ENCODE results near the gene TMEM135.

DNA sequence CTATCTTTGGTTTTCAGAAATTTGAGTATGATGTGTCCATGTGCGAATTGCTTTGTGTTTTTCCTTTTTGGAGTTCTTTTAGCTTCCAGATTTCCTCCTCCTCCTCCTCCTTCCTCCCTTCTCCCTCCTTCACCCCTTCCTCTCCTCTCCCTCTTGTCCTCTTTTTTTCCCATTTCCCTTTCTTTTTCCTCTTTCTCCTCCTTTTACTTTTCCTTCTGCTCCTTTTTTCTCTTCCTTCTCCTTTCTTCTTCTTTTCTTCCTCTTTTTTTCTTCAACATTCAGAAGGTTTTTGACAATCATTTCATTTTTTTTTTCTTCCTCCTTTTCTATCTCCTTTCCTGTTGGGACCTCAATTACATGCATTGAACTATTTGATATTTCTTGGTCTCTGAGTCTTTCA is 104.9 kb downstream of the TMEM135 start:
- TF ChIP-seq, protein P1, sequence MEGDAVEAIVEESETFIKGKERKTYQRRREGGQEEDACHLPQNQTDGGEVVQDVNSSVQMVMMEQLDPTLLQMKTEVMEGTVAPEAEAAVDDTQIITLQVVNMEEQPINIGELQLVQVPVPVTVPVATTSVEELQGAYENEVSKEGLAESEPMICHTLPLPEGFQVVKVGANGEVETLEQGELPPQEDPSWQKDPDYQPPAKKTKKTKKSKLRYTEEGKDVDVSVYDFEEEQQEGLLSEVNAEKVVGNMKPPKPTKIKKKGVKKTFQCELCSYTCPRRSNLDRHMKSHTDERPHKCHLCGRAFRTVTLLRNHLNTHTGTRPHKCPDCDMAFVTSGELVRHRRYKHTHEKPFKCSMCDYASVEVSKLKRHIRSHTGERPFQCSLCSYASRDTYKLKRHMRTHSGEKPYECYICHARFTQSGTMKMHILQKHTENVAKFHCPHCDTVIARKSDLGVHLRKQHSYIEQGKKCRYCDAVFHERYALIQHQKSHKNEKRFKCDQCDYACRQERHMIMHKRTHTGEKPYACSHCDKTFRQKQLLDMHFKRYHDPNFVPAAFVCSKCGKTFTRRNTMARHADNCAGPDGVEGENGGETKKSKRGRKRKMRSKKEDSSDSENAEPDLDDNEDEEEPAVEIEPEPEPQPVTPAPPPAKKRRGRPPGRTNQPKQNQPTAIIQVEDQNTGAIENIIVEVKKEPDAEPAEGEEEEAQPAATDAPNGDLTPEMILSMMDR (conservative IDR thresholded peaks at IDR 0.05; ENCODE audit: low read depth, low read length), result no peak
- TF ChIP-seq EZH2 (IDR thresholded peaks at IDR 0.05; ENCODE audit: borderline replicate concordance, low read depth, low read length, poor library complexity, severe bottlenecking), result no peak
